ENCODE data around the gene HYLS1.

Gene HYLS1

GRCh38 chr11:125949271-125950177, 62.1 kb downstream of the HYLS1 start:
- DNase-seq (ENCODE audit: low read depth in 2 of 2) = no peak

- no peak for DNase-seq (ENCODE audit: low read depth in 2 of 2)
Observed at GRCh38 chr11:125950178-125950490, 62.7 kb downstream of the HYLS1 start.
